ENCODE results near the gene PEAK1.

The PEAK1 gene

GRCh38 chr15:77373441-77373840 is 46.5 kb downstream of the PEAK1 start:
- TF ChIP-seq GABPA (IDR thresholded peaks at IDR 0.05; ENCODE audit: low read depth) (no peak), REST (IDR thresholded peaks at IDR 0.05; ENCODE audit: insufficient replicate concordance, low read depth) (no peak), SPI1 (IDR thresholded peaks at IDR 0.05; ENCODE audit: borderline replicate concordance, low read depth) (no peak), CTCF (IDR thresholded peaks at IDR 0.05; ENCODE audit: insufficient read depth, low read length) (no peak)
- Histone ChIP-seq H3K27ac (replicated peaks) (no peak overlapping the region), H3K4me3 (replicated peaks; ENCODE audit: insufficient read depth, low read length) (no peak overlapping the region), H3K27me3 (ENCODE audit: insufficient read depth, poor library complexity, severe bottlenecking) (no peaks in the 10 kb centered on the region)
- no peak for DNase-seq (ENCODE audit: low read depth in 1 of 2, low spot score in 1 of 2)

- Histone ChIP-seq H3K27me3 (ENCODE audit: insufficient read depth, poor library complexity, severe bottlenecking) (no peaks in the 10 kb centered on the region), H3K4me3 (replicated peaks; ENCODE audit: insufficient read depth, low read length) (no peak overlapping the region), H3K27ac (replicated peaks) (no peak overlapping the region)
- TF ChIP-seq GABPA (IDR thresholded peaks at IDR 0.05; ENCODE audit: low read depth) (no peak), REST (IDR thresholded peaks at IDR 0.05; ENCODE audit: insufficient replicate concordance, low read depth) (no peak), SPI1 (IDR thresholded peaks at IDR 0.05; ENCODE audit: borderline replicate concordance, low read depth) (no peak), CTCF (IDR thresholded peaks at IDR 0.05; ENCODE audit: insufficient read depth, low read length) (no peak), POLR2AphosphoS5 (IDR thresholded peaks at IDR 0.05; ENCODE audit: low read depth) (no peak)
- DNase-seq (ENCODE audit: low read depth in 1 of 2, low spot score in 1 of 2), result no peak
Measured at GRCh38 chr15:77371850-77372563, 47.9 kb downstream of the PEAK1 start.

DNA sequence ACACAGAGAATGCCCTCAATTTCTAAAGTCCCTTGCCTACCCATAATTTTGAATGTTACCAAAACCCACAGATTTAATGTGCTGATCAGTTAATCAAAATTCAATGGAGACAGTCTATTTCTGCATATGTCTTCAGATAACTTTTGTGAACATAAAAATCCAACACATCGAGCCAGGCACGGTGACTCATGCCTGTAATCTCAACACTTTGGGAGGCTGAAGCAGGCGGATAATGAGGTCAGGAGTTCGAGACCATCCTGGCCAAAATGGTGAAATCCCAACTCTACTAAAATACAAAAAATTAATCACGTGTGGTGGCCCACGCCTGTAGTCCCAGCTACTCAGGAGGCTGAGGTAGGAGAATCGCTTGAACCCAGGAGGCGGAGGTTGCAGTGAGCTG is 49.3 kb downstream of the PEAK1 start:
- no peak for TF ChIP-seq CTCF (IDR thresholded peaks at IDR 0.05; ENCODE audit: insufficient read depth, low read length)
- TF ChIP-seq GABPA (IDR thresholded peaks at IDR 0.05; ENCODE audit: low read depth), result no peak
- no peak for TF ChIP-seq REST (IDR thresholded peaks at IDR 0.05; ENCODE audit: insufficient replicate concordance, low read depth)
- no peak for TF ChIP-seq SPI1 (IDR thresholded peaks at IDR 0.05; ENCODE audit: borderline replicate concordance, low read depth)
- no peak for TF ChIP-seq POLR2AphosphoS5 (IDR thresholded peaks at IDR 0.05; ENCODE audit: low read depth)
- DNase-seq (ENCODE audit: low read depth in 1 of 2, low spot score in 1 of 2), result no peak

More for the DNA sequence above, 49.3 kb downstream of the PEAK1 start:
- H3K27me3 ChIP-seq (ENCODE audit: insufficient read depth, poor library complexity, severe bottlenecking), result no peaks in the 10 kb centered on the region
- H3K4me3 ChIP-seq (replicated peaks; ENCODE audit: insufficient read depth, low read length), result no peak overlapping the region
- H3K27ac ChIP-seq (replicated peaks), result no peak overlapping the region
